Endometrial microvascular endothelial cells (primary cell): Measurements from ENCODE around the gene PASD1. TPM values are rescaled to one million over a fixed set of nuclear protein-coding genes. Genes with fewer than 3 reads are reported as not detected.
"Not testable (repeated sequence)": the region's sequence is repeated elsewhere in the genome, so short reads cannot be mapped to it uniquely, and the experiment has no call there.

Experiments used
- in situ Hi-C: cut with HindIII; loops from 2 replicates; pipeline ENCODE4 v1.10.0; 2017; ENCODE audit warnings: low sequenced_read_pairs, low pct_unique_long_range_greater_than_20kb; ENCODE audit errors: inconsistent ontology term
- total RNA-seq: library from RNA; depleted of rRNA; stranded (reverse); fragments of >200 nt; gene quantifications from one replicate; pipeline ENCODE4 v1.2.3, GENCODE V29; 2015; ENCODE audit errors: inconsistent ontology term

The PASD1 gene
- total RNA-seq, result not detected

- in situ Hi-C loops, result no loop called here
Measured at GRCh38 chrX:151563449-151563848, at the start of gene PASD1. PASD1 (plus strand) TSS chrX:151563675; CDS start chrX:151601554, 37,879 bp downstream.

- in situ Hi-C loops, result no loop called here
Measured at GRCh38 chrX:151515237-151515636, 48.2 kb upstream of the PASD1 start.

GRCh38 chrX:151516538-151517187, 46.8 kb upstream of the PASD1 start:
- in situ Hi-C loops, result no loop called here

- in situ Hi-C loops, result no loop called here
Measured at GRCh38 chrX:151517421-151517820, 46.1 kb upstream of the PASD1 start.

- in situ Hi-C loops, result no loop called here
Measured at GRCh38 chrX:151523351-151523750, 40.1 kb upstream of the PASD1 start.

GRCh38 chrX:151536571-151536970, 26.9 kb upstream of the PASD1 start:
- in situ Hi-C loops, result no loop called here

GRCh38 chrX:151537572-151537971, 25.9 kb upstream of the PASD1 start:
- in situ Hi-C loops, result no loop called here

GRCh38 chrX:151538190-151539122, 25.0 kb upstream of the PASD1 start:
- in situ Hi-C loops, result no loop called here

- in situ Hi-C loops, result no loop called here
Measured at GRCh38 chrX:151543706-151544105, 19.8 kb upstream of the PASD1 start.

- in situ Hi-C loops, result not testable (repeated sequence)
Measured at GRCh38 chrX:151546226-151546625, 17.2 kb upstream of the PASD1 start.

- in situ Hi-C loops, result not testable (repeated sequence)
Measured at GRCh38 chrX:151551176-151551575, 12.3 kb upstream of the PASD1 start.

GRCh38 chrX:151552743-151553142, 10.7 kb upstream of the PASD1 start:
- in situ Hi-C loops, result no loop called here

- in situ Hi-C loops, result not testable (repeated sequence)
Measured at GRCh38 chrX:151555301-151555700, 8.2 kb upstream of the PASD1 start.

GRCh38 chrX:151562485-151562884, 990 bp upstream of the PASD1 start:
- in situ Hi-C loops, result not testable (repeated sequence)

- in situ Hi-C loops, result not testable (repeated sequence)
Measured at GRCh38 chrX:151563003-151563402, 472 bp upstream of the PASD1 start.

- in situ Hi-C loops, result no loop called here
Measured at GRCh38 chrX:151564035-151564434, 560 bp downstream of the PASD1 start.

- in situ Hi-C loops, result not testable (repeated sequence)
Measured at GRCh38 chrX:151566872-151567271, 3.4 kb downstream of the PASD1 start.

- in situ Hi-C loops, result no loop called here
Measured at GRCh38 chrX:151570561-151570960, 7.1 kb downstream of the PASD1 start.

- in situ Hi-C loops, result not testable (repeated sequence)
Measured at GRCh38 chrX:151593384-151593783, 29.9 kb downstream of the PASD1 start.

GRCh38 chrX:151596282-151596681, 32.8 kb downstream of the PASD1 start:
- in situ Hi-C loops, result no loop called here
